Naive thymus-derived CD4-positive, alpha-beta T cell (primary cell): ENCODE data around the gene FBLN1. TPM values are rescaled to one million over a fixed set of nuclear protein-coding genes. Genes with fewer than 3 reads are reported as not detected.

Experiments
- ATAC-seq: fragments of 150-1000 bp; cut with Tn5 transposase; 2 replicates; pipeline ENCODE4 v1.10.0; 2021; ENCODE audit warnings: mild to moderate bottlenecking, moderate library complexity
- CTCF ChIA-PET: fragments of 350-600 bp; sonication (Branson Sonifier 250); formaldehyde crosslinking; loops from one replicate; lab custom pipeline; 2021; ENCODE audit warnings: antibody characterized with exemption; lab: Charles Lee
- POLR2A ChIA-PET: fragments of 350-600 bp; sonication (Branson Sonifier 250); formaldehyde crosslinking; loops from one replicate; lab custom pipeline; 2021; ENCODE audit warnings: antibody characterized with exemption, inconsistent platforms; lab: Charles Lee
- DNase-seq, 9 donors: peaks; one replicate each; pipeline versions ENCODE4 v3.0.0 to v3.0.0-alpha.2; 2020 to 2022; ENCODE audit warnings: mixed read lengths in 1 of 9
- H3K27ac ChIP-seq: one replicate; pipeline ENCODE4 v1.7.0; 2013; ENCODE audit warnings: mild to moderate bottlenecking, low read depth, low read length, moderate library complexity
- H3K27me3 ChIP-seq, 2 donors: one replicate each; pipeline ENCODE4 v1.7.0; 2013; ENCODE audit warnings: low read length in 2 of 2, mild to moderate bottlenecking in 2 of 2, moderate library complexity in 2 of 2; ENCODE audit not compliant: control insufficient read depth in 2 of 2, insufficient read depth in 2 of 2
- H3K36me3 ChIP-seq, 3 experiments: 1 replicate in 2 of 3; 2 replicates in 1 of 3; pipeline ENCODE4 v1.7.0; 2013; ENCODE audit warnings: low read length in 3 of 3, mild to moderate bottlenecking in 3 of 3, moderate library complexity in 1 of 3; ENCODE audit not compliant: insufficient read depth in 3 of 3, control insufficient read depth in 2 of 3
- H3K4me1 ChIP-seq, 2 donors: one replicate each; pipeline ENCODE4 v1.7.0; 2013; ENCODE audit warnings: low read length in 2 of 2, mild to moderate bottlenecking in 2 of 2, moderate library complexity in 1 of 2; ENCODE audit not compliant: control insufficient read depth in 2 of 2, insufficient read depth in 2 of 2
- H3K4me3 ChIP-seq: 2 replicates; pipeline ENCODE4 v1.7.0; 2013; ENCODE audit warnings: mild to moderate bottlenecking, low read length
- H3K9me3 ChIP-seq, 3 experiments: 1 replicate in 2 of 3; 2 replicates in 1 of 3; pipeline ENCODE4 v1.7.0; 2013; ENCODE audit warnings: low read length in 3 of 3; ENCODE audit not compliant: control insufficient read depth in 2 of 3
- H3K27ac Mint-ChIP-seq, 9 donors: one replicate each; pipeline ENCODE4 v1.8.0; 2020 to 2022; ENCODE audit warnings: mixed read lengths in 9 of 9, mild to moderate bottlenecking in 8 of 9, moderate library complexity in 5 of 9, inconsistent platforms in 2 of 9
- H3K27me3 Mint-ChIP-seq, 5 donors: one replicate each; pipeline ENCODE4 v1.8.0; 2021 to 2022; ENCODE audit warnings: mixed read lengths in 5 of 5, mild to moderate bottlenecking in 1 of 5
- H3K36me3 Mint-ChIP-seq, 5 donors: one replicate each; pipeline ENCODE4 v1.8.0; 2020 to 2022; ENCODE audit warnings: mixed read lengths in 5 of 5, mild to moderate bottlenecking in 3 of 5, inconsistent platforms in 1 of 5
- H3K4me1 Mint-ChIP-seq, 7 donors: one replicate each; pipeline ENCODE4 v1.8.0; 2020 to 2022; ENCODE audit warnings: mixed read lengths in 7 of 7, mild to moderate bottlenecking in 3 of 7, inconsistent platforms in 1 of 7
- H3K4me3 Mint-ChIP-seq, 10 donors: one replicate each; pipeline ENCODE4 v1.8.0; 2020 to 2022; ENCODE audit warnings: mild to moderate bottlenecking in 10 of 10, mixed read lengths in 10 of 10, moderate library complexity in 6 of 10, inconsistent platforms in 2 of 10
- H3K9me3 Mint-ChIP-seq, 11 donors: one replicate each; pipeline ENCODE4 v1.8.0; 2020 to 2022; ENCODE audit warnings: mixed read lengths in 11 of 11, mild to moderate bottlenecking in 4 of 11, inconsistent platforms in 1 of 11, moderate library complexity in 1 of 11
- intact Hi-C, 2 donors: fragments of 100-400 bp; cut with micrococcal nuclease; formaldehyde crosslinking; loops; one replicate each; pipeline ENCODE4 v1.15.1; 2023
- polyA plus RNA-seq, 2 donors: library from polyadenylated mRNA; unstranded; fragments of 300-500 nt; fragmentation: Illumina TruSeq; gene quantifications; one replicate each; pipeline ENCODE4 v1.2.3, GENCODE V29; 2021
- total RNA-seq, 6 experiments: library from RNA in 5 of 6; stranded (reverse) in 5 of 6; gene quantifications; 1 replicate in 5 of 6; 2 replicates in 1 of 6; pipeline ENCODE4 v1.2.3 and lab custom pipeline; 2021 to 2026

FBLN1 gene
- total and polyA plus RNA-seq, 7 experiments from 2014 or later: 0.11 to 1.1 TPM; not detected in 5

GRCh38 chr22:45562102-45562501 lies 59.4 kb downstream of the FBLN1 start:
- ATAC-seq: no peak
- intact Hi-C loops: no loop called here
- POLR2A ChIA-PET: no interaction called here
- H3K27me3 Mint-ChIP-seq: peaks cover 0 to 21% (median 14%) of the 10 kb centered on the region in 5 donors
- no peaks in the 10 kb centered on the region for H3K4me1 Mint-ChIP-seq
- Histone ChIP-seq H3K36me3 (no peaks in the 10 kb centered on the region), H3K4me3 (no peak overlapping the region), H3K27ac (no peak overlapping the region), H3K4me1 (no peaks in the 10 kb centered on the region), H3K9me3 (peaks cover 0 to 6% (median 0%) of the 10 kb centered on the region in 3 experiments), H3K27me3 (no peaks in the 10 kb centered on the region)
- peaks cover 4 to 23% (median 8%) of the 10 kb centered on the region in 11 donors for H3K9me3 Mint-ChIP-seq
- no peak overlapping the region for H3K27ac Mint-ChIP-seq
- DNase-seq: no peak
- H3K36me3 Mint-ChIP-seq: peaks cover 0 to 11% (median 4%) of the 10 kb centered on the region in 5 donors
- CTCF ChIA-PET: interaction anchor here (0.7 kb wide), 1 partner anchor 104 kb away, joined by 3 read pairs; no protein-coding TSS in a partner anchor
- H3K4me3 Mint-ChIP-seq: no peak overlapping the region

GRCh38 chr22:45562537-45563361 lies 60.1 kb downstream of the FBLN1 start:
- Mint-ChIP-seq H3K27ac (no peak overlapping the region), H3K9me3 (peaks cover 4 to 23% (median 8%) of the 10 kb centered on the region in 11 donors), H3K36me3 (peaks cover 0 to 11% (median 4%) of the 10 kb centered on the region in 5 donors), H3K4me3 (no peak overlapping the region), H3K4me1 (no peaks in the 10 kb centered on the region), H3K27me3 (peaks cover 4 to 23% (median 18%) of the 10 kb centered on the region in 5 donors)
- H3K36me3 ChIP-seq: no peaks in the 10 kb centered on the region
- DNase-seq: no peak
- no peaks in the 10 kb centered on the region for H3K27me3 ChIP-seq
- ChIA-PET CTCF (interaction anchor here (0.7 kb wide), 1 partner anchor 105 kb away, joined by 3 read pairs; no protein-coding TSS in a partner anchor), POLR2A (no interaction called here)
- no peak for ATAC-seq
- H3K4me3 ChIP-seq: no peak overlapping the region
- H3K4me1 ChIP-seq: no peaks in the 10 kb centered on the region
- H3K27ac ChIP-seq: no peak overlapping the region
- intact Hi-C loops: no loop called here
- peaks cover 0 to 6% (median 0%) of the 10 kb centered on the region in 3 experiments for H3K9me3 ChIP-seq

GRCh38 chr22:45563362-45564040 lies 60.8 kb downstream of the FBLN1 start:
- Histone ChIP-seq H3K4me1 (no peaks in the 10 kb centered on the region), H3K27me3 (no peaks in the 10 kb centered on the region), H3K9me3 (peaks cover 0 to 6% (median 0%) of the 10 kb centered on the region in 3 experiments), H3K36me3 (no peaks in the 10 kb centered on the region), H3K4me3 (no peak overlapping the region), H3K27ac (no peak overlapping the region)
- Mint-ChIP-seq H3K4me1 (no peaks in the 10 kb centered on the region), H3K27me3 (peaks cover 4 to 26% (median 18%) of the 10 kb centered on the region in 5 donors), H3K36me3 (peaks cover 0 to 11% (median 4%) of the 10 kb centered on the region in 5 donors), H3K27ac (no peak overlapping the region), H3K4me3 (no peak overlapping the region), H3K9me3 (peaks cover 4 to 23% (median 8%) of the 10 kb centered on the region in 11 donors)
- ATAC-seq (no peak), DNase-seq (no peak)
- intact Hi-C loops: no loop called here
- POLR2A ChIA-PET: no interaction called here
- CTCF ChIA-PET: no interaction called here

- H3K27ac Mint-ChIP-seq: no peak overlapping the region
- H3K4me1 ChIP-seq: no peaks in the 10 kb centered on the region
- no peaks in the 10 kb centered on the region for H3K36me3 ChIP-seq
- peaks cover 0 to 6% (median 0%) of the 10 kb centered on the region in 3 experiments for H3K9me3 ChIP-seq
- DNase-seq: no peak
- H3K4me3 Mint-ChIP-seq: no peak overlapping the region
- no peak overlapping the region for H3K27ac ChIP-seq
- ChIA-PET POLR2A (no interaction called here), CTCF (no interaction called here)
- intact Hi-C loops: no loop called here
- H3K9me3 Mint-ChIP-seq: peaks cover 4 to 22% (median 9%) of the 10 kb centered on the region in 11 donors
- H3K36me3 Mint-ChIP-seq: peaks cover 0 to 11% (median 4%) of the 10 kb centered on the region in 5 donors
- H3K27me3 ChIP-seq: no peaks in the 10 kb centered on the region
- no peaks in the 10 kb centered on the region for H3K4me1 Mint-ChIP-seq
- no peak overlapping the region for H3K4me3 ChIP-seq
- H3K27me3 Mint-ChIP-seq: peaks cover 7 to 26% (median 18%) of the 10 kb centered on the region in 5 donors
- no peak for ATAC-seq
Observed at GRCh38 chr22:45564349-45565030, 61.8 kb downstream of the FBLN1 start.

- no peaks in the 10 kb centered on the region for H3K4me1 Mint-ChIP-seq
- ChIA-PET POLR2A (no interaction called here), CTCF (no interaction called here)
- ATAC-seq: no peak
- peaks cover 0 to 4% (median 0%) of the 10 kb centered on the region in 3 experiments for H3K9me3 ChIP-seq
- peaks cover 3 to 22% (median 6%) of the 10 kb centered on the region in 11 donors for H3K9me3 Mint-ChIP-seq
- H3K27ac Mint-ChIP-seq: no peak overlapping the region
- H3K36me3 Mint-ChIP-seq: peaks cover 0 to 11% (median 4%) of the 10 kb centered on the region in 5 donors
- H3K36me3 ChIP-seq: no peaks in the 10 kb centered on the region
- H3K27me3 ChIP-seq: no peaks in the 10 kb centered on the region
- intact Hi-C loops: no loop called here
- H3K4me3 ChIP-seq: no peak overlapping the region
- H3K27me3 Mint-ChIP-seq: peaks cover 7 to 26% (median 18%) of the 10 kb centered on the region in 5 donors
- no peaks in the 10 kb centered on the region for H3K4me1 ChIP-seq
- no peak for DNase-seq
- no peak overlapping the region for H3K27ac ChIP-seq
- H3K4me3 Mint-ChIP-seq: no peak overlapping the region
Observed at GRCh38 chr22:45565171-45565570, 62.5 kb downstream of the FBLN1 start.

- ChIA-PET CTCF (no interaction called here), POLR2A (no interaction called here)
- Histone ChIP-seq H3K4me1 (no peaks in the 10 kb centered on the region), H3K27ac (no peak overlapping the region), H3K9me3 (no peaks in the 10 kb centered on the region), H3K4me3 (no peak overlapping the region), H3K36me3 (no peaks in the 10 kb centered on the region), H3K27me3 (no peaks in the 10 kb centered on the region)
- peaks cover 7 to 26% (median 18%) of the 10 kb centered on the region in 5 donors for H3K27me3 Mint-ChIP-seq
- DNase-seq (no peak), ATAC-seq (no peak)
- no peak overlapping the region for H3K27ac Mint-ChIP-seq
- H3K4me1 Mint-ChIP-seq: no peaks in the 10 kb centered on the region
- H3K4me3 Mint-ChIP-seq: no peak overlapping the region
- peaks cover 0 to 5% (median 4%) of the 10 kb centered on the region in 5 donors for H3K36me3 Mint-ChIP-seq
- peaks cover 0 to 21% (median 10%) of the 10 kb centered on the region in 11 donors for H3K9me3 Mint-ChIP-seq
- intact Hi-C loops: no loop called here
Observed at GRCh38 chr22:45565973-45566372, 63.3 kb downstream of the FBLN1 start.
